Stimulated activated CD8-positive, alpha-beta memory T cell treated with anti-CD3 and anti-CD28 coated beads, Interleukin-15, amount 100 ng/mL, for 48 hours (primary cell): ENCODE data around the gene PAWR.
"Not testable (repeated sequence)": the region's sequence is repeated elsewhere in the genome, so short reads cannot be mapped to it uniquely, and the experiment has no call there.

Experiments
- DNase-seq, 2 donors: peaks; one replicate each; pipeline ENCODE4 v3.0.0-alpha.2; 2020; ENCODE audit warnings: low read depth in 2 of 2

Gene PAWR

GRCh38 chr12:79646843-79647242 is 43.9 kb downstream of the PAWR start:
- DNase-seq = not testable (repeated sequence)

- DNase-seq = no peak
Observed at GRCh38 chr12:79645235-79645630, 45.5 kb downstream of the PAWR start.

- DNase-seq = no peak
Observed at GRCh38 chr12:79644274-79645234, 46.2 kb downstream of the PAWR start.

- DNase-seq = no peak
Observed at GRCh38 chr12:79643821-79644220, 46.9 kb downstream of the PAWR start.

- no peak for DNase-seq
Observed at GRCh38 chr12:79638490-79638889, 52.3 kb downstream of the PAWR start.

GRCh38 chr12:79637093-79637492 is 53.7 kb downstream of the PAWR start:
- DNase-seq = no peak

GRCh38 chr12:79635676-79636075 is 55.1 kb downstream of the PAWR start:
- DNase-seq = no peak

- no peak for DNase-seq
Observed at GRCh38 chr12:79634957-79635471, 55.8 kb downstream of the PAWR start.

- DNase-seq = no peak
Observed at GRCh38 chr12:79629561-79629960, 61.2 kb downstream of the PAWR start.

GRCh38 chr12:79626735-79627134 is 64.0 kb downstream of the PAWR start:
- DNase-seq = not testable (repeated sequence)

GRCh38 chr12:79624378-79624777 is 66.4 kb downstream of the PAWR start:
- no peak for DNase-seq

GRCh38 chr12:79619872-79620562 is 70.7 kb downstream of the PAWR start:
- no peak for DNase-seq

GRCh38 chr12:79618848-79619404 is 71.8 kb downstream of the PAWR start:
- DNase-seq = no peak

GRCh38 chr12:79617696-79618095 is 73.1 kb downstream of the PAWR start:
- DNase-seq = no peak

GRCh38 chr12:79615596-79616560 is 74.9 kb downstream of the PAWR start:
- DNase-seq = no peak

GRCh38 chr12:79614730-79615129 is 76.0 kb downstream of the PAWR start:
- DNase-seq = no peak

- DNase-seq = no peak
Observed at GRCh38 chr12:79601908-79602307, 88.9 kb downstream of the PAWR start.

- no peak for DNase-seq
Observed at GRCh38 chr12:79597910-79598309, 92.9 kb downstream of the PAWR start.

- no peak for DNase-seq
Observed at GRCh38 chr12:79596719-79597350, 93.9 kb downstream of the PAWR start.

GRCh38 chr12:79595273-79595672 is 95.5 kb downstream of the PAWR start:
- DNase-seq = no peak

- no peak for DNase-seq
Observed at GRCh38 chr12:79592865-79593264, 97.9 kb downstream of the PAWR start.
